Uterus (tissue), 2 donors: Measurements from ENCODE around the gene LENG9.

ENCODE experiments used
- POLR2A ChIP-seq, 2 donors: fragments of 450-650 bp; IDR thresholded peaks; one replicate each; pipeline ENCODE4 v1.6.1; 2016; ENCODE audit warnings: antibody characterized with exemption in 2 of 2, mild to moderate bottlenecking in 1 of 2, moderate library complexity in 1 of 2
- TF ChIP-seq, protein P1 (sequence below), 4 experiments: fragments of 200-600 bp in 2 of 4; fragments of 450-650 bp in 2 of 4; sonication (generic) in 2 of 4; IDR thresholded peaks; one replicate each; pipeline ENCODE4 v1.5.1; 2016 to 2019; ENCODE audit warnings: antibody characterized with exemption in 4 of 4, mild to moderate bottlenecking in 2 of 4, moderate library complexity in 1 of 4

DNA sequence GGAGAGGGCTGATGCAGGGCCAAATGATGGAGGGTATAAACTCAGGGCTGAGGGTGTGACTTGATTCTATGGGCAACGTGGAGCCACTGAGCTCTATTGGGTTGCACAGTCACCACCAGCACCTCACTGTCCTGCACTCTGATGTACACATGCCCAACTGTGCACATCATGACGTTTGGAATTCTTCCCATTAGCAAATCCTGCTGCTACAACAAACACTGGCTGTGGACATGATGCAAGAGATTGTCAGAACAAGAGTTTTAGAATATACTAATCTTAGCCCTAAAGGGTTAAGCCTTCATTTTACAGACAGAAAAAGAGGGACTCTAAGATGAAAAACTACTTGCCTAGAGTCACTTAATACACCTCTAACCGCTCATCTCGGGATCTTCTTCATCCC lies 50.7 kb downstream of the LENG9 start:
- TF ChIP-seq, protein P1, sequence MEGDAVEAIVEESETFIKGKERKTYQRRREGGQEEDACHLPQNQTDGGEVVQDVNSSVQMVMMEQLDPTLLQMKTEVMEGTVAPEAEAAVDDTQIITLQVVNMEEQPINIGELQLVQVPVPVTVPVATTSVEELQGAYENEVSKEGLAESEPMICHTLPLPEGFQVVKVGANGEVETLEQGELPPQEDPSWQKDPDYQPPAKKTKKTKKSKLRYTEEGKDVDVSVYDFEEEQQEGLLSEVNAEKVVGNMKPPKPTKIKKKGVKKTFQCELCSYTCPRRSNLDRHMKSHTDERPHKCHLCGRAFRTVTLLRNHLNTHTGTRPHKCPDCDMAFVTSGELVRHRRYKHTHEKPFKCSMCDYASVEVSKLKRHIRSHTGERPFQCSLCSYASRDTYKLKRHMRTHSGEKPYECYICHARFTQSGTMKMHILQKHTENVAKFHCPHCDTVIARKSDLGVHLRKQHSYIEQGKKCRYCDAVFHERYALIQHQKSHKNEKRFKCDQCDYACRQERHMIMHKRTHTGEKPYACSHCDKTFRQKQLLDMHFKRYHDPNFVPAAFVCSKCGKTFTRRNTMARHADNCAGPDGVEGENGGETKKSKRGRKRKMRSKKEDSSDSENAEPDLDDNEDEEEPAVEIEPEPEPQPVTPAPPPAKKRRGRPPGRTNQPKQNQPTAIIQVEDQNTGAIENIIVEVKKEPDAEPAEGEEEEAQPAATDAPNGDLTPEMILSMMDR (IDR thresholded peaks at IDR 0.05) = no peak
- no peak for TF ChIP-seq POLR2A (IDR thresholded peaks at IDR 0.05)
